ENCODE results near the gene AKR1A1. TPM values are rescaled to one million over a fixed set of nuclear protein-coding genes. Genes with fewer than 3 reads are reported as not detected.

Gene AKR1A1
- total RNA-seq, 1 donor from 2014 or later = 175 TPM

GRCh38 chr1:45542591-45542990 lies 8.0 kb upstream of the AKR1A1 start:
- TF ChIP-seq CTCF (IDR thresholded peaks at IDR 0.05) = no peak
- no peak for DNase-seq (ENCODE audit: extremely low spot score, unreplicated experiment)
- Mint-ChIP-seq H3K4me1 (ENCODE audit: unreplicated experiment) (no peaks in the 10 kb centered on the region), H3K9me3 (ENCODE audit: unreplicated experiment) (no peaks in the 10 kb centered on the region), H3K4me3 (ENCODE audit: unreplicated experiment) (no peak overlapping the region), H3K27me3 (ENCODE audit: unreplicated experiment) (peaks cover 7% of the 10 kb centered on the region), H3K36me3 (ENCODE audit: unreplicated experiment) (no peaks in the 10 kb centered on the region), H3K27ac (ENCODE audit: unreplicated experiment) (no peak overlapping the region)

- Mint-ChIP-seq H3K27me3 (ENCODE audit: unreplicated experiment) (peaks cover 7% of the 10 kb centered on the region), H3K9me3 (ENCODE audit: unreplicated experiment) (no peaks in the 10 kb centered on the region), H3K27ac (ENCODE audit: unreplicated experiment) (no peak overlapping the region), H3K36me3 (ENCODE audit: unreplicated experiment) (no peaks in the 10 kb centered on the region), H3K4me3 (ENCODE audit: unreplicated experiment) (no peak overlapping the region), H3K4me1 (ENCODE audit: unreplicated experiment) (no peaks in the 10 kb centered on the region)
- DNase-seq (ENCODE audit: extremely low spot score, unreplicated experiment) = no peak
- TF ChIP-seq CTCF (IDR thresholded peaks at IDR 0.05) = no peak
Measured at GRCh38 chr1:45543581-45544417, 6.8 kb upstream of the AKR1A1 start.

GRCh38 chr1:45544530-45544929 lies 6.1 kb upstream of the AKR1A1 start:
- no peak for DNase-seq (ENCODE audit: extremely low spot score, unreplicated experiment)
- no peaks in the 10 kb centered on the region for H3K9me3 Mint-ChIP-seq (ENCODE audit: unreplicated experiment)
- no peak overlapping the region for H3K4me3 Mint-ChIP-seq (ENCODE audit: unreplicated experiment)
- no peaks in the 10 kb centered on the region for H3K4me1 Mint-ChIP-seq (ENCODE audit: unreplicated experiment)
- no peak overlapping the region for H3K27ac Mint-ChIP-seq (ENCODE audit: unreplicated experiment)
- peaks cover 7% of the 10 kb centered on the region for H3K27me3 Mint-ChIP-seq (ENCODE audit: unreplicated experiment)
- TF ChIP-seq CTCF (IDR thresholded peaks at IDR 0.05) = no peak
- H3K36me3 Mint-ChIP-seq (ENCODE audit: unreplicated experiment) = no peaks in the 10 kb centered on the region

GRCh38 chr1:45545019-45545493 lies 5.6 kb upstream of the AKR1A1 start:
- Mint-ChIP-seq H3K9me3 (ENCODE audit: unreplicated experiment) (no peaks in the 10 kb centered on the region), H3K4me3 (ENCODE audit: unreplicated experiment) (no peak overlapping the region), H3K27me3 (ENCODE audit: unreplicated experiment) (peaks cover 7% of the 10 kb centered on the region), H3K27ac (ENCODE audit: unreplicated experiment) (no peak overlapping the region), H3K4me1 (ENCODE audit: unreplicated experiment) (no peaks in the 10 kb centered on the region), H3K36me3 (ENCODE audit: unreplicated experiment) (no peaks in the 10 kb centered on the region)
- no peak for TF ChIP-seq CTCF (IDR thresholded peaks at IDR 0.05)
- no peak for DNase-seq (ENCODE audit: extremely low spot score, unreplicated experiment)

- Mint-ChIP-seq H3K4me3 (ENCODE audit: unreplicated experiment) (no peak overlapping the region), H3K4me1 (ENCODE audit: unreplicated experiment) (peaks cover 3% of the 10 kb centered on the region), H3K27ac (ENCODE audit: unreplicated experiment) (no peak overlapping the region), H3K9me3 (ENCODE audit: unreplicated experiment) (no peaks in the 10 kb centered on the region), H3K36me3 (ENCODE audit: unreplicated experiment) (no peaks in the 10 kb centered on the region), H3K27me3 (ENCODE audit: unreplicated experiment) (peaks cover 7% of the 10 kb centered on the region)
- no peak for DNase-seq (ENCODE audit: extremely low spot score, unreplicated experiment)
- TF ChIP-seq CTCF (IDR thresholded peaks at IDR 0.05) = no peak
Measured at GRCh38 chr1:45545553-45546310, 4.9 kb upstream of the AKR1A1 start.
